H9 (cell line): ENCODE data around the gene CSNK1E. TPM values are rescaled to one million over a fixed set of nuclear protein-coding genes. Genes with fewer than 3 reads are reported as not detected.

Experiments
- DNase-seq: peaks from one replicate; pipeline ENCODE4 v3.0.0-alpha.2; 2017
- H2AFZ ChIP-seq: one replicate; pipeline ENCODE4 v1.6.1; 2013; ENCODE audit warnings: mild to moderate bottlenecking, low read length, control low read depth, moderate library complexity
- H2AK5ac ChIP-seq: 2 replicates; pipeline ENCODE4 v1.6.1; 2013; ENCODE audit warnings: low read length, control low read depth, mixed read lengths; ENCODE audit not compliant: insufficient read length
- H2BK120ac ChIP-seq: one replicate; pipeline ENCODE4 v1.6.1; 2013; ENCODE audit warnings: low read depth, mild to moderate bottlenecking, low read length, control low read depth, inconsistent platforms; ENCODE audit not compliant: poor library complexity, severe bottlenecking
- H2BK12ac ChIP-seq: 2 replicates; pipeline ENCODE4 v1.6.1; 2013; ENCODE audit warnings: low read length, control low read depth, mixed read lengths, low read depth; ENCODE audit not compliant: insufficient read length
- H2BK15ac ChIP-seq: 2 replicates; pipeline ENCODE4 v1.6.1; 2013; ENCODE audit warnings: low read depth, low read length, control low read depth
- H2BK20ac ChIP-seq: one replicate; pipeline ENCODE4 v1.6.1; 2013; ENCODE audit warnings: low read depth, mild to moderate bottlenecking, low read length, control low read depth, inconsistent platforms; ENCODE audit not compliant: poor library complexity, severe bottlenecking
- H2BK5ac ChIP-seq: 2 replicates; pipeline ENCODE4 v1.6.1; 2013; ENCODE audit warnings: low read length, control low read depth, mixed read lengths; ENCODE audit not compliant: insufficient read length
- H3K14ac ChIP-seq: 2 replicates; pipeline ENCODE4 v1.6.1; 2013; ENCODE audit warnings: low read length, control low read depth; ENCODE audit not compliant: insufficient read depth
- H3K18ac ChIP-seq: 2 replicates; pipeline ENCODE4 v1.6.1; 2013; ENCODE audit warnings: low read depth, mild to moderate bottlenecking, mixed read lengths, low read length, control low read depth; ENCODE audit not compliant: insufficient read length
- H3K23ac ChIP-seq: 2 replicates; pipeline ENCODE4 v1.6.1; 2013; ENCODE audit warnings: low read length, control low read depth, mixed read lengths, low read depth; ENCODE audit not compliant: insufficient read length
- H3K23me2 ChIP-seq: 2 replicates; pipeline ENCODE4 v1.6.1; 2013; ENCODE audit warnings: low read depth, mild to moderate bottlenecking, mixed read lengths, low read length, control low read depth; ENCODE audit not compliant: insufficient read length, poor library complexity, severe bottlenecking
- H3K27ac ChIP-seq: 2 replicates; pipeline ENCODE4 v1.5.1; 2013; ENCODE audit warnings: low read length, control low read depth, mixed read lengths, low read depth; ENCODE audit not compliant: insufficient read length
- H3K27me3 ChIP-seq: 2 replicates; pipeline ENCODE4 v1.6.1; 2013; ENCODE audit warnings: low read length, control low read depth, inconsistent platforms; ENCODE audit not compliant: insufficient read depth
- H3K4ac ChIP-seq: 2 replicates; pipeline ENCODE4 v1.6.1; 2013; ENCODE audit warnings: low read depth, mild to moderate bottlenecking, control low read depth, inconsistent platforms, low read length, moderate library complexity
- H3K4me1 ChIP-seq: 2 replicates; pipeline ENCODE4 v1.6.1; 2013; ENCODE audit warnings: low read length, control low read depth, inconsistent platforms; ENCODE audit not compliant: insufficient read depth
- H3K4me2 ChIP-seq: 2 replicates; pipeline ENCODE4 v1.6.1; 2013; ENCODE audit warnings: low read length, control low read depth, mixed read lengths; ENCODE audit not compliant: insufficient read length, insufficient read depth
- H3K56ac ChIP-seq: 2 replicates; pipeline ENCODE4 v1.6.1; 2013; ENCODE audit warnings: low read depth, mild to moderate bottlenecking, mixed read lengths, low read length, control low read depth; ENCODE audit not compliant: insufficient read length
- H3K79me1 ChIP-seq: 2 replicates; pipeline ENCODE4 v1.6.1; 2013; ENCODE audit warnings: low read depth, mild to moderate bottlenecking, moderate library complexity, low read length, control low read depth, inconsistent platforms; ENCODE audit not compliant: insufficient read depth, poor library complexity, severe bottlenecking
- H3K79me2 ChIP-seq: 2 replicates; pipeline ENCODE4 v1.6.1; 2013; ENCODE audit warnings: low read length, control low read depth, inconsistent platforms; ENCODE audit not compliant: insufficient read depth
- H3K9ac ChIP-seq: 2 replicates; pipeline ENCODE4 v1.6.1; 2013; ENCODE audit warnings: low read length, control low read depth, mixed read lengths; ENCODE audit not compliant: insufficient read length; ENCODE audit errors: extremely low read depth
- H3K9me3 ChIP-seq: one replicate; pipeline ENCODE4 v1.6.1; 2013; ENCODE audit warnings: low read depth, low read length, inconsistent platforms; ENCODE audit not compliant: control insufficient read depth
- H3T11ph ChIP-seq: one replicate; pipeline ENCODE4 v1.6.1; 2013; ENCODE audit warnings: mild to moderate bottlenecking, low read length, control low read depth, inconsistent platforms
- H4K20me1 ChIP-seq: one replicate; pipeline ENCODE4 v1.6.1; 2013; ENCODE audit not compliant: control insufficient read depth, insufficient read length, insufficient read depth
- H4K5ac ChIP-seq: 2 replicates; pipeline ENCODE4 v1.6.1; 2013; ENCODE audit warnings: low read depth, mild to moderate bottlenecking, mixed read lengths, low read length, control low read depth; ENCODE audit not compliant: insufficient read length
- H4K8ac ChIP-seq: replicated peaks from 2 replicates; pipeline ENCODE4 v1.6.1; 2013; ENCODE audit warnings: low read length, control low read depth, mixed read lengths, low read depth; ENCODE audit not compliant: insufficient read length
- H4K91ac ChIP-seq: 2 replicates; pipeline ENCODE4 v1.6.1; 2013; ENCODE audit warnings: low read depth, mild to moderate bottlenecking, moderate library complexity, mixed read lengths, low read length, control low read depth; ENCODE audit not compliant: insufficient read length
- H3K27ac Mint-ChIP-seq, 3 experiments: 2 replicates in 2 of 3; 3 replicates in 1 of 3; pipeline ENCODE4 v1.8.0; 2020 to 2021; ENCODE audit warnings: mixed read lengths in 3 of 3, mild to moderate bottlenecking in 1 of 3, moderate library complexity in 1 of 3
- H3K27me3 Mint-ChIP-seq: 2 replicates; pipeline ENCODE4 v1.8.0; 2021; ENCODE audit warnings: low read depth, mild to moderate bottlenecking, moderate library complexity, mixed read lengths
- H3K36me3 Mint-ChIP-seq, 3 experiments: 2 replicates in 2 of 3; 3 replicates in 1 of 3; pipeline ENCODE4 v1.8.0; 2020 to 2021; ENCODE audit warnings: low read depth in 3 of 3, mixed read lengths in 3 of 3; ENCODE audit not compliant: insufficient read depth in 1 of 3
- H3K4me1 Mint-ChIP-seq, 2 experiments: 2 replicates each; pipeline ENCODE4 v1.8.0; 2020; ENCODE audit warnings: mixed read lengths in 2 of 2
- H3K4me3 Mint-ChIP-seq, 2 experiments: 2 replicates in 1 of 2; 3 replicates in 1 of 2; pipeline ENCODE4 v1.8.0; 2020 to 2021; ENCODE audit warnings: mild to moderate bottlenecking in 2 of 2, mixed read lengths in 2 of 2, moderate library complexity in 1 of 2
- H3K9me3 Mint-ChIP-seq, 2 experiments: 2 replicates in 1 of 2; 3 replicates in 1 of 2; pipeline ENCODE4 v1.8.0; 2020; ENCODE audit warnings: mild to moderate bottlenecking in 2 of 2, mixed read lengths in 2 of 2, moderate library complexity in 1 of 2
- WGBS: extraction: QIAGEN DNeasy Blood & Tissue Kit; methylation state at CpG from one replicate; pipeline ENCODE4 v1.1.7; 2013; ENCODE audit warnings: missing lambda C conversion rate, low lambda C conversion rate, mixed read lengths; ENCODE audit not compliant: insufficient read length; ENCODE audit errors: extremely low coverage; 5-methylcytosine and 5-hydroxymethylcytosine counted together
- total RNA-seq: library from RNA; stranded (reverse); gene quantifications from 2 replicates; pipeline ENCODE4 v1.2.1, GENCODE V29; 2021
- TF ChIP-seq, protein P1 (sequence below): fragments of 200-600 bp; sonication (generic); conservative IDR thresholded peaks from 3 replicates; pipeline ENCODE4 v1.8.0; 2021; ENCODE audit warnings: antibody characterized with exemption, mild to moderate bottlenecking

The CSNK1E gene
- total RNA-seq, 1 experiment from 2014 or later = 236 TPM

DNA sequence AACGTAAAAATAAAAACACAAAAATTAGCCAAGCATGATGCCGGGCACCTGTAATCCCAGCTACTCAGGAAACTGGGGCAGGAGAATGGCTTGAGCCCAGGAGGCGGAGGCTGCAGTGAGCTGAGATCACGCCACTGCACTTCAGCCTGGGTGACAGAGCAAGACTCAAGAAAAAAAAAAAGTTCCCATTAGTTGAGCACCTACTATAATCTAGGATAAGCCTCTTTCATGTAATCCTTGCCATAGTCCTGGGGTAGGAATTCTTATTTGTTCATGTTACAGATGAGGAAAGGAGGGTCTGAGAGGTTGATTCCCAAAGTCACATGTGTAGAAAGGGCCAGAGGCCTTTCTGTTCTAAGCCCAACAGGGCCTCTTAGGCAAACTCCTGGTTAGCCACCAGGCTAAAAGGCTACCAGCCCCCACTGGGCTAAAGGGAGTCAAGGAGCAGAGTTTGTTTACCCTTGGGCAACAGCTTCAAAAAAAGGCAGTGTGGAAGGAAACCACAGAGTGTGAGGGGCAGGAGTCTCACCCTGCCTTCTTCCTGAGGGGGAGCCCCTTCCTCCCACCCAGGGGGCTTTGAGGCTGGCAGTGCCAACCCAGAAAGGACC is 21.6 kb upstream of the CSNK1E start:
- H2AK5ac ChIP-seq = no peak overlapping the region
- no peak overlapping the region for H3K23ac ChIP-seq
- no peak overlapping the region for H2BK120ac ChIP-seq
- no peak for DNase-seq
- H3K27me3 ChIP-seq = no peaks in the 10 kb centered on the region
- Mint-ChIP-seq H3K27me3 (peaks cover 8% of the 10 kb centered on the region), H3K4me1 (peaks cover 28 to 30% of the 10 kb centered on the region in 2 experiments), H3K27ac (no peak overlapping the region; a peak in 1 of 7 replicates), H3K36me3 (peaks cover 0 to 14% (median 3%) of the 10 kb centered on the region in 3 experiments; a peak in 4 of 7 replicates), H3K9me3 (peaks cover 0 to 3% of the 10 kb centered on the region in 2 experiments; a peak in 1 of 5 replicates), H3K4me3 (no peak overlapping the region; a peak in 1 of 5 replicates)
- no peak overlapping the region for H3K18ac ChIP-seq
- TF ChIP-seq, protein P1, sequence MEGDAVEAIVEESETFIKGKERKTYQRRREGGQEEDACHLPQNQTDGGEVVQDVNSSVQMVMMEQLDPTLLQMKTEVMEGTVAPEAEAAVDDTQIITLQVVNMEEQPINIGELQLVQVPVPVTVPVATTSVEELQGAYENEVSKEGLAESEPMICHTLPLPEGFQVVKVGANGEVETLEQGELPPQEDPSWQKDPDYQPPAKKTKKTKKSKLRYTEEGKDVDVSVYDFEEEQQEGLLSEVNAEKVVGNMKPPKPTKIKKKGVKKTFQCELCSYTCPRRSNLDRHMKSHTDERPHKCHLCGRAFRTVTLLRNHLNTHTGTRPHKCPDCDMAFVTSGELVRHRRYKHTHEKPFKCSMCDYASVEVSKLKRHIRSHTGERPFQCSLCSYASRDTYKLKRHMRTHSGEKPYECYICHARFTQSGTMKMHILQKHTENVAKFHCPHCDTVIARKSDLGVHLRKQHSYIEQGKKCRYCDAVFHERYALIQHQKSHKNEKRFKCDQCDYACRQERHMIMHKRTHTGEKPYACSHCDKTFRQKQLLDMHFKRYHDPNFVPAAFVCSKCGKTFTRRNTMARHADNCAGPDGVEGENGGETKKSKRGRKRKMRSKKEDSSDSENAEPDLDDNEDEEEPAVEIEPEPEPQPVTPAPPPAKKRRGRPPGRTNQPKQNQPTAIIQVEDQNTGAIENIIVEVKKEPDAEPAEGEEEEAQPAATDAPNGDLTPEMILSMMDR = no peak
- H2BK12ac ChIP-seq = no peak overlapping the region
- no peak overlapping the region for H2BK5ac ChIP-seq
- H3K23me2 ChIP-seq = no peaks in the 10 kb centered on the region
- H3K27ac ChIP-seq = no peak overlapping the region
- H2BK15ac ChIP-seq = no peak overlapping the region
- no peak overlapping the region for H4K91ac ChIP-seq
- 0 out of 2 replicates have a peak overlapping the region, but pooled peaks have one; percentile 75 for H3K14ac ChIP-seq
- no peak overlapping the region for H4K8ac ChIP-seq
- H3K79me2 ChIP-seq = no peaks in the 10 kb centered on the region
- H4K20me1 ChIP-seq = no peaks in the 10 kb centered on the region
- WGBS = no CpG with 5 or more reads among the region's 4 CpGs
- H3T11ph ChIP-seq = no peak overlapping the region
- no peak overlapping the region for H3K4me2 ChIP-seq
- no peaks in the 10 kb centered on the region for H3K9me3 ChIP-seq
- H3K4ac ChIP-seq = no peak overlapping the region
- no peak overlapping the region for H3K9ac ChIP-seq
- H3K4me1 ChIP-seq = peaks cover 4% of the 10 kb centered on the region; the same call in 1 of the 2 replicates
- no peak overlapping the region for H3K56ac ChIP-seq
- H2AFZ ChIP-seq = no peak overlapping the region
- H4K5ac ChIP-seq = no peak overlapping the region
- no peak overlapping the region for H2BK20ac ChIP-seq
- no peaks in the 10 kb centered on the region for H3K79me1 ChIP-seq
